SK-N-SH treated with all-trans-retinoic acid at 6 μM for 48 hours (cell line): ENCODE results near the gene ANKHD1.

Experiments
- ATAC-seq: fragments of 200-7000 bp; cut with Tn5 transposase; 3 replicates; pipeline ENCODE4 v1.9.1; 2020; ENCODE audit warnings: mild to moderate bottlenecking, moderate library complexity
- ARNTL ChIP-seq: fragments of 450-650 bp; formaldehyde crosslinking; IDR thresholded peaks from 2 replicates; pipeline ENCODE4 v1.5.0; 2020; ENCODE audit warnings: low read depth, mild to moderate bottlenecking, moderate library complexity, borderline replicate concordance
- BACH2 ChIP-seq: fragments of 250-450 bp; sonication (Bioruptor Pico); IDR thresholded peaks from 2 replicates; pipeline ENCODE4 v1.9.0; 2021; ENCODE audit warnings: mild to moderate bottlenecking, borderline replicate concordance
- CREB5 ChIP-seq: fragments of 250-450 bp; sonication (Bioruptor Pico); IDR thresholded peaks from 2 replicates; pipeline ENCODE4 v1.5.1; 2020; ENCODE audit warnings: low read depth, mild to moderate bottlenecking, moderate library complexity
- CSDC2 ChIP-seq: fragments of 250-450 bp; sonication (Bioruptor Pico); IDR thresholded peaks from 2 replicates; pipeline ENCODE4 v1.5.0; 2020; ENCODE audit warnings: mild to moderate bottlenecking, moderate library complexity
- CSRNP3 ChIP-seq: fragments of 250-450 bp; sonication (Bioruptor Pico); IDR thresholded peaks from 2 replicates; pipeline ENCODE4 v1.5.1; 2021; ENCODE audit warnings: mild to moderate bottlenecking, moderate library complexity
- ESRRG ChIP-seq: fragments of 250-450 bp; sonication (Bioruptor Pico); IDR thresholded peaks from 2 replicates; pipeline ENCODE4 v1.6.1; 2021; ENCODE audit warnings: mild to moderate bottlenecking
- GLIS3 ChIP-seq: fragments of 250-450 bp; sonication (Bioruptor Pico); IDR thresholded peaks from 2 replicates; pipeline ENCODE4 v1.5.0; 2020; ENCODE audit warnings: mild to moderate bottlenecking, moderate library complexity
- PATZ1 ChIP-seq: fragments of 250-450 bp; sonication (Bioruptor Pico); IDR thresholded peaks from 2 replicates; pipeline ENCODE4 v1.8.0; 2020; ENCODE audit warnings: mild to moderate bottlenecking, moderate library complexity, borderline replicate concordance
- POU6F1 ChIP-seq: fragments of 250-450 bp; sonication (Bioruptor Pico); IDR thresholded peaks from 2 replicates; pipeline ENCODE4 v1.8.0; 2021; ENCODE audit warnings: low read depth, mild to moderate bottlenecking, moderate library complexity, borderline replicate concordance
- PPARA ChIP-seq: fragments of 250-450 bp; sonication (Bioruptor Pico); IDR thresholded peaks from 2 replicates; pipeline ENCODE4 v1.5.0; 2020; ENCODE audit warnings: mild to moderate bottlenecking, borderline replicate concordance
- RARB ChIP-seq: fragments of 250-450 bp; sonication (Bioruptor Pico); IDR thresholded peaks from 2 replicates; pipeline ENCODE4 v1.8.0; 2021; ENCODE audit warnings: mild to moderate bottlenecking, moderate library complexity
- SNAI2 ChIP-seq: fragments of 250-450 bp; sonication (Bioruptor Pico); IDR thresholded peaks from 2 replicates; pipeline ENCODE4 v1.5.0; 2020; ENCODE audit warnings: mild to moderate bottlenecking, moderate library complexity
- TCF4 ChIP-seq: fragments of 250-450 bp; sonication (Bioruptor Pico); IDR thresholded peaks from 2 replicates; pipeline ENCODE4 v1.8.0; 2021; ENCODE audit warnings: mild to moderate bottlenecking, moderate library complexity, borderline replicate concordance
- TOX ChIP-seq: fragments of 250-450 bp; sonication (Bioruptor Pico); IDR thresholded peaks from 2 replicates; pipeline ENCODE4 v1.8.0; 2021; ENCODE audit warnings: mild to moderate bottlenecking, moderate library complexity, borderline replicate concordance
- TSHZ2 ChIP-seq: fragments of 250-450 bp; sonication (Bioruptor Pico); IDR thresholded peaks from 2 replicates; pipeline ENCODE4 v1.5.0; 2020; ENCODE audit warnings: mild to moderate bottlenecking, moderate library complexity
- ZFP30 ChIP-seq: fragments of 450-650 bp; formaldehyde crosslinking; IDR thresholded peaks from 2 replicates; pipeline ENCODE4 v1.5.0; 2022; ENCODE audit warnings: mild to moderate bottlenecking, moderate library complexity
- ZNF565 ChIP-seq: fragments of 450-650 bp; formaldehyde crosslinking; conservative IDR thresholded peaks from 2 replicates; pipeline ENCODE4 v1.5.0; 2020; ENCODE audit warnings: low read depth, mild to moderate bottlenecking, moderate library complexity
- ZNF8 ChIP-seq: fragments of 450-650 bp; formaldehyde crosslinking; IDR thresholded peaks from 2 replicates; pipeline ENCODE4 v1.5.0; 2020; ENCODE audit warnings: mild to moderate bottlenecking, moderate library complexity

The ANKHD1 gene

GRCh38 chr5:140393738-140394137 is 7.9 kb upstream of the ANKHD1 start:
- no peak for TF ChIP-seq ESRRG (CRISPR knock-in tag)
- no peak for TF ChIP-seq CSRNP3
- no peak for TF ChIP-seq ZNF565 (CRISPR knock-in tag)
- no peak for TF ChIP-seq TCF4
- TF ChIP-seq SNAI2: no peak
- ATAC-seq: no peak

- TF ChIP-seq PPARA (CRISPR knock-in tag) (no peak), GLIS3 (CRISPR knock-in tag) (no peak), CREB5 (CRISPR knock-in tag) (no peak), TCF4 (no peak), ARNTL (CRISPR knock-in tag) (no peak), CSDC2 (CRISPR knock-in tag) (no peak), CSRNP3 (no peak), TOX (no peak), ZFP30 (CRISPR knock-in tag) (no peak), TSHZ2 (CRISPR knock-in tag) (no peak), RARB (CRISPR knock-in tag) (no peak), ESRRG (CRISPR knock-in tag) (no peak), POU6F1 (CRISPR knock-in tag) (no peak), PATZ1 (CRISPR knock-in tag) (no peak), ZNF8 (no peak)
- no peak for ATAC-seq
Observed at GRCh38 chr5:140398379-140398811, 3.2 kb upstream of the ANKHD1 start.

GRCh38 chr5:140399979-140400729 is 1.5 kb upstream of the ANKHD1 start:
- ATAC-seq: no peak
- TF ChIP-seq POU6F1 (CRISPR knock-in tag) (no peak), SNAI2 (no peak), ZNF8 (no peak), CSDC2 (CRISPR knock-in tag) (no peak), PPARA (CRISPR knock-in tag) (no peak), BACH2 (CRISPR knock-in tag) (no peak)
